HG03354 (cell line): ENCODE data around the gene KIF13A.
"Not testable (repeated sequence)": the region's sequence is repeated elsewhere in the genome, so short reads cannot be mapped to it uniquely, and the experiment has no call there.

Source experiments
- ATAC-seq: cut with Tn5 transposase; IDR thresholded peaks from one replicate; pipeline ENCODE4 v1.9.1; 2021; ENCODE audit warnings: mild to moderate bottlenecking; ENCODE audit not compliant: unreplicated experiment, poor library complexity, severe bottlenecking

The KIF13A gene

DNA sequence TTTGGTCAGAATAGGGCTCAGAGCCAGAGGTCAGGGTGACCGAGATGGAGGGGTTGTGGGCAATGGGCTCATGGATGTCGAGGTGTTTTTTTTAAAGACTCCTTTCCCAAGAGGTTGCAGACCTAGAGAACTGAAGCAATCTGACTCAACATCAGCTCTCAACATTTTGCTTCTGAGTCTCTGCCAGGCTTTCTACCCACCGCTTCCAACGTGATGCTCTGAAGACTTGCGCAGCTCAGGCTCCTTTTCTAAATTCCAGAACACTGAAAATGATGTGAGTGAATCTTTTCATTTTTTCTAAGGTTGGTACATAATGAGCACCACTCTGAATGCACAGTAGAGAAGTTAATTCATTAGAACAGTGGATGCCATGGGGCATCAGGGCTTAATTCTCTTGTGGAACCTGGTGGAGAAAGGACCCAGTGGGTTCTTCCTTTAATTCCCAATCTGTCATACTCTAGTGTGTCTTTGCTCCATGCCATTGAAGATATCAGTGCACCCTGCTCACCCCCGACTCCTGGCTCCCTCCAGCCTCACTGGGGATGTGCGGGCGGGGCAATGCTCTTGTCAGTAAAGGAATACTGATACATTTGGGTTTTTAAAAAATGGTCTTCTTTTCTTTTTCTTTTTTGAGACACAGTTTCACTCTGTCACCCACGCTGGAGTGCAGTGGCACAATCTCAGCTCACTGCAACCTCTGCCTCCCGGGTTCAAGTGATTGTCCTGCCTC lies 17.0 kb upstream of the KIF13A start:
- no peak for ATAC-seq

DNA sequence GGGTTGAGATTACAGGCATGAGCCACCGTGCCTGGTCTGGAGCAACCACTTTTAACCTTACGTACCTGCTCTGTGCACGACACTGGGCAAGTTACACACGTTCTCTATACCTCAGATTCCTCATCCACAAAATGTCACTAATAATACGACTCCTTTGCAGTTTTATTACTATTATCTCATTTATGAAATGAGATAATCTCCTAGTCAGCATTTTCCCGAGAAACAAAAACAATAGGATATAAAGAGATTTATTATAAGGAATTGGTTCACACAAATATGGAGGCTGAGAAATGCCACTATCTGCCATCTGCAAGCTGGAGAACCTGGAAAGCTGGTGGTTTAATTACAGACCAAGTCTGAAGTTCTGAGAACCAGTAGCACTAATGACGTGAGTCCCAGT lies 12.0 kb upstream of the KIF13A start:
- ATAC-seq = no peak

DNA sequence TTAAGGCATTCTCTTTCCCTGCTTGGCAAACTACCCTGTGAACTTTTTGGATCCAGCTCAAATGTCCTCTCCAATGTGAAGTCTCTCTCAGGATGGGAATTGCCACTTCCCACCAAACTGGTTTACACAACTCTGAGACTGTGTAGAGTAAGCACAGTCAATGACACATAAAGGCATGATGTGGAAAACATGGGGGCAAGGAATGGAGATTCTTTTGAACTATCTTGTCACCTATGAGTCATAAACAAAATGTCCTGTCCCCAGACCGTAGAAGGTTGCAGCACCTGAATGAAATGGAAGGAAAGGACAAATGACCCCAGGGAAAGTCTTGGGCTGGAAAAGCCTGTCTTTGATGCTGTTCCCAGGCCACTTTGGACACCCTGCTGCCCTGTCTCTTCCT lies 11.0 kb upstream of the KIF13A start:
- ATAC-seq = no peak

DNA sequence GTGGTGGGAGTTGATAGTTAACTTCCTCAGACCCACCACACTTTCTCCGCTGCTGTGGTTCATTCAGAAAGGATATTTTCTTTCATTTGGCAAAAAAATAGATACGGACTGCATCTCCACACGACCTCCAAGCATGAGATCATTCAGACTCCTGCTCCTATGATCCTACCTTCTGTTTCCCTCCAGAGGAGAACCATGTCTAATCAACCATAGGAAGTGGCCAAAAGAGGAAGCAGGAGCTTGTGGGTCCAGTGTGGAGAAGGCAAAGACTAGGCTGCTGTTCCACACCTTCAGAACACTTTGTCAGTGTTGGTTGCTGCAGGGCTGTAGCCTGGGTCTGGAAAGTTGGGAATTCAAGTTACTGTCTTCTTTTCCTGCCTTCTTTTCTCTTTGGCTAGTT lies 10.6 kb upstream of the KIF13A start:
- ATAC-seq = no peak

DNA sequence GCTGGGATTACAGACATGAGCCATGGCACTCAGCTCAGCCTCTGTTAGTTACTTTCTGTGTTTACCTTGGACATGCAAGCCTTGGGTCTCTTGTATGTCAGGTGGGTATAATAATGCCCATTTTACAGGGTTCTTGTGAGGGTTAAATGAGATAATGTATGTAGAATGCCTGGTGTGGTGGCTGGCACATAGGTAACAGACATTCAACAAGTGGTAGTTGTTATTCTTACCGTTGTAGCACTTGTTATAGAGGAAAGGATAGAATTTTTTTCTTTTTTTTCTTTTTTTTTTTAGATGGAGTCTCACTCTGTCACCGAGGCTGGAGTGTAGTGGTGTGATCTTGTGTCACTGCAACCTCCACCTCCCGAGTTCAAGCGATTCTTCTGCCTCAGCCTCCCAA lies 8.0 kb upstream of the KIF13A start:
- no peak for ATAC-seq

DNA sequence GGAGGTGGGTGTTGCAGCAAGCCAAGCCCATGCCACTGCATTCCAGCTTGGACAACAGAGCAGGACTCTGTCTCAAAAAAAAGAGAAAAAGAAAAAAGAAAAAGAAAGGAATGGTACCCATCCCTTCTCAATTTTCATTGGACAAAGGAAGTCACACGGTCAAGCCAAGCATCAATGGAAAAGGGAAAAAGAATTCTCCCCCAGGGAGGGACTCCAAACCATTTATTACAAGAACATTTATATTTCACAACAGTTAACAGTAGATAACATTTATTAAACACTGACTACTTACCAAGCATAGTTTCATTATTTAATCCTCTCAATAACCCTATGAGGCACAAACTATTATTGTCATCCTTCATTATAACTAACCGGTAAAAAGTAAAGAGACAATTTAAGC lies 6.6 kb upstream of the KIF13A start:
- no peak for ATAC-seq

DNA sequence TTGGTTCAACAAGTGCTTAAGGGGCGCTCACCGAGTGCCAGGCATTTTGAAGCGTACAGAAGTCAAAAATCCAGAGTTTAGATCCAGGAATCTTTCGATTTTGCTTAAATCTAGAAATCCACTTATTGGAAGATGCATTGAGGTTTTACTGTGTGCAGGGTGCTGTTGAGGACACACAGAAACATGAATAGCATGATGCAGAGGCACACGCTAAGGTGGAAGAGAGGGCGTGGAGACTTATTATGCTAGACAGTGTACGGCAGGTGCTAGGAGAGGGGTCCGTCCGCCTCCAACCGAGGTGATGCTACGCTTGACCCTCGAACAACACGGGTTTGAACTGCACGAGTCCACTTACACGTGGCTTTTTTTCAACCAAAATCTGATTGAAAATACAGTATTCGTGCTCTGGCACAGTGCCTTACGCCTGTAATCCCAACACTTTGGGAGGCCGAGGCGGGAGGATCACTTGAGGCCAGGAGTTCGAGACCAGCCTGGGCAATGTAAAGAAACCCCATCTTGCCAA lies 1.0 kb upstream of the KIF13A start:
- ATAC-seq = no peak

DNA sequence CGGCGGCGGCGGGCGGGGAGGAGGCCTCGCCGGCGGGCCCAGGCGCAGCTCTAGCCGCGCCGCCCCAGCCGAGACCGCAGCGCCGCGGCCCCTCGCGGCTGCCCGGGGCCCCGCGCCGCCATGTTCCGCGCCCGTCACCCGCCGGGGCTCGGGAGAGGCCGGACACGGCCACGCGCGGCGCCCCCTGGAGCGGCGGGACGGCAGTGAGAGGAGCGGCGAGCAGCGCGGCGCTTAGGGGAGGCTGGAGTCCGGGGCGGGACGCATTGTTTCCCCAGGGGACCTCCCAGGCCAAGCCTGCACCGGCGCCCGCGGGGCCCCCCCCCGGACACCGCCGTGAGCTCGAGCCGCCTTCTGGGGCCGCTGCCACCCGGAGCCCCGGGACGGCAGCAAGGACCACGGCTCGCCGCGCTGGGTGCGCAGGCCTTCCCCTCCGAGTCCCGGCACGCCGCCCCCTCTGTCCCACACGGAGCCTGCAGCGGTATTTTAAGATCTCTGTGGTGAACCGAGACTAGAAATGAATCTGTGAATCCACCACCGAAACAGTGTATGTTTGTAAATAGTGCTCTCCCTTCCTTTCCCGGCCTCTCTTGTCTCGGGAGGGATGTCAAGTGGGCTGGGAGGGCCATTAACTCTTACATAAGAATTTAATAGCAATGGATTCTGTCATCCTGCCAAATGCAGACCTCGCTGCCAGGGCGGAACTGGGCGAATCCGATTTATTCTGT lies 424 bp upstream of the KIF13A start:
- peak; percentile 77 for ATAC-seq

DNA sequence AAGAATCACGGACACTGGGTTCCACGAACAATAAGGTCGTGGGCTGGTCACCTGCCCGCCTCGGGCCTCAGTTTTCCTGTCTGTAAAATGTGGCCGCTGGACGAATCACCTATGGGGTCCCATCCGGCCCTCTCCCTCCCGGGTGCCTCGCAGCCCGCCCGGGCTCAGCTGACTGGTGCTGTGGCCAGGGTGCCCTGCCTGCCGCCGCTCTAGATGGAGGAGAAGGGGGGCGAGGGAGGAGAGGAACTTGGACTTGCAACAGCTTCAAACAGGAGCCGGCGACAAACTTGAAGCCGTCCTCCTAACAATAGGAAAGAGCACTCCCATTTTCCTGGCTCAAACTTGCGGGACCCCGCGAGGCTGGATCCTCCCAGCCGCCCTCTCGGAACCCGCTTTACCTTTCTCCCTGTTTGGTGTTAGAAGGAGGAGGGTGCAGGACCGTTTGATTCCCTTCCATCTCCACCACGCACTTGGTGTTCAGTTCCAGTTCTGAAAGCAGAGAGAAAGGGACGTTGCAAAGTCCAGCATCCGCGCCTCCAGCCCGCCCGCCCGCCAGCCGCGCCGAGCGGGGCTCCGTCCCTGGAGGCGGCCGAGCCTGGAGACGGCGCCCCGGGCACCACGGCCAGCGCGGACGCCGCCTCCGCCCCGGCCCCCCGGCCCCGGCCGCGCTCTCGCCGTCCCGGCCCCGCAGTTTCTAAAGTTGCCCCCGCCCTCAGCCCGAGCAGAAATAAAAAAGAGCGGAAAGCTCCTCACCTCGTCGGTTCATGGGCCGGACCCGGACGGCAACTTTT lies 584 bp downstream of the KIF13A start:
- peak; percentile 30 for ATAC-seq

DNA sequence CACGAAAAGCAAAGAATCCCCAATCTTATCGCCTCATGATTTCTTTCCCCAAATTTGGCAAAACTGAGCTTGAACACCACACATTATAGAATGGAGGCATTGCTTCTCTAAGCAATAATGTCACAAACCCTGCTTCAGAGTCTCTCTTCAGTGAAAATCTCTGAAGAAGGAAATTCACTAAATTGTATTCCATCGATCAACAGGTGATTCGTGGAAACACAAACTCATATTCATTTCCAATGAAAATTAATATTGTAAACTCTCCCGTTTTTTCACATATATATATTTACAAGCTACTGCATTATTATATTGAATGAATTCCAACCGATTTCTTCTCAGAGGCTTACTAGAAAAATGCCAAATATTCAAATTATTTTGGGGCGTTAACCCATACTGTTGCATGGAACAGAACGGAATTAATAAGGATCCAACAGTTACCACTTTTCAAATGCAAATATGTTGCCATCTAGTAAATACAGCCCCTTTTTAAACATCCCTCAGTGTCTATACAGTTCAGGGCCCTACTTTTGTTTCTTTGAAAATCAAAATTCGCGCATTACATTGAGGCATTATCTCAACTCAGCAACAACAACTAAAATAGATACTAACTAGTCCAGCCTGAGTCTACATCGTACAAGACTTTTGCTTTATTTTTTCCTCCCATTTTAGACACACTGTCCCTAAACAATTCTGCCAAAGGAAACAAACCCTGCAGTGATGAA lies 1.3 kb downstream of the KIF13A start:
- no peak for ATAC-seq

DNA sequence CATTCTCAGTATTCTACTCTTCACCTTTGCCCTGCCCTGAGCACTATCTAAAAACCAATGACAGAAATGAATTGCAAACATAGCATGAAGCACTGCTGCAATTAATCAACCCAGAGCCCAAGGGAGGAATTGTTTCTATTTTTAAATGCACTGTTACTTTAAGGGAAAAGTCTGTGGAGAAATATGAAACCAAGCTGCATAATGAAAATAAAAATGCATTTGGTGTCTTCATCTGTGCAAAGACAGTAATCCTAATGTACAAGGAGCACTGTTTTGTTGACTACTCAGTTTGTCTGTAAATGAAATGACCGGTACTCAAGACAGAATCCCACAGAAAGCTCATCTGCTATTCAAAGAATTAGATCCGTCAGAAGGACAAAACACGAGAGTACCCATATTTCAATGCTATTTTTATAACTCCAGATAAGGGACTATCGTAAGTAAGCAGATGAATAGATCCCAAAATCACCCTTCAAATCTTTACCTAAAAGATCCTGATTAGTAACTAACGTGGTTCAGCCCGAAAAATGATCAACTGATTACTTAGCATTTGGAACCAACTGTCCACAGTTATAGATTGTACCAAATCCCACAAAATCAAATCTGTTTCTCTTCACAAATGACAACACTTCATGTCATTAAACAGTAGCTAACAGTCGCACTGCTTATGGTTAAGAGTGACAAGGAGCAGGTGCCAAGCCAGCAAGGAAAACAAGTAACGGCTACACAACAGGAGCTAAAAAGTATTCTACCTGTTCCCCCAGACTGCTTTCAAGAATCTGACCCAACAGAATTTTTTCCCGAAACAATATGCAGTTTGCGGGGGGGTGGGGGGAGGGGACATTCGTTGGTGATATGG lies 2.4 kb downstream of the KIF13A start:
- no peak for ATAC-seq

DNA sequence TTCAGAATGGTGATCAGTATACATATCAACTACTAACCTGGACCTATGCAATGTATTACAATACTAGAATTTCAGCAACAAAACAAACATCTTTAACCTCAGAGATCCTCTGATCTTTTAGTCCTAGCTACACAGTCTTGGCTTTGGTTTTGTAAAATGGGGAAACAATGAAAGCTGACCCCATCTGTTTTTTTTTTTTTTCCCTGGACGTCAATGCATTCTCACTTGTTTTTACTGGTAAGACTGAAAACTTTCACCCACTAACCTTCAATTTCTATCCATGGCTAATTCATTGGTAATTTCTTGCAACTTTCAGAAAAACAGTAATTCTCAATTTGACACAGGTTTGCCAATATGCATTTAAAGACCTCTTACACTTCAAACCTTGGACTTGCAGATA lies 3.0 kb downstream of the KIF13A start:
- ATAC-seq = no peak

DNA sequence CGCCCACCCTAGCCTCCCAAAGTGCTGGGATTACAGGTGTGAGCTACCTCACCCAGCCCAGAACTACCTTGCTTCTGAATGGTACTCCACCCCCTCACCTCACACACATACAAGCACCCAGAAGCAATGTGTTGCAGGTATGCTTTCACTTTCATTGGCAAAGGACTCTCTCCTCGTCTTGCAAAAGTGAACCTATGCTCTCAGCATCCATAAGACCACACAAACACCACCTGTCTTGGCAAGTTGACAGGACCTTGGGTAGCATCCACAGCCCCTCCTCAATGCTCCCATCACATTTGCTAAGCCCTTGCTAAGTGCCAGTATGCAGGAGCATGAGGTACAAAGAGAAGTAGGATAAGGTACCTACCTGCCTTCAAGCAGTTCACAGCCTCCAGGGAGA lies 3.7 kb downstream of the KIF13A start:
- ATAC-seq = no peak

DNA sequence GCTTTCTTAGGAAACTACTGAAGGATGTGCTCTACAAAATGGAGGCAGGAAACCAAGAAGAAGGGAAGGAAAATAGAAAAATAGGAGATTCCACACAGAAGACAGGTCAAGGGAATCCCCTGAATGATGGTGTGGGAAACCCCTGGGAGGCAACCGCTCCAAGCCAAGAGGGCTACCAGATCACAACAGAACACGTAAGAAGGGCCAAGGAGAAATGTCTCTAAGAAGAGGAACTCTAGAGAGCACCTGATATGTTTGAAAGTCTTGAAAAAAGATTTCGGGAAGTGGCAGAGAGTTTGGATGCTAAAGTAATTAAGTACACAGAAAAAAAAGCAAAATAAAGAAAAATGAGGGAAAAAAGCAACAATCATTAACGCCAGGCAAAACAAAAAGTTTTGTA lies 7.1 kb downstream of the KIF13A start:
- ATAC-seq = no peak

DNA sequence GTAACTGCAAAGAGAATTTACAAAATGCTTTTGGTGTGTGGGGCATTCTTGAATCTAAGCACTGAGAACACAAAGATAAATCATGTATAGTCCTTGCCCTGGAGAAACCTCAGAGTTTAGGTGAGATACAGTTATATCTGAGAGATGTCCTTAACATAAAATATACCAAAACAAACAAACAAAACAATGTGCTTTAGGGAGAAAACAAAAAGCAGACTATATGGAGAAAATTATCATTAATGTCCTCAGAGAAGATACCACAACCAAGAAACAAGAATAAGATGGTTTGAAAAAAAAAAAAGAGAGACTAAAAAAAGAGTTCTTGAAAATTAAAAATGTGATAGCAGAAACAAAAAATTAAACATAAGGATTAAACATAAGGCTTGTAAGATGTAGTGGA lies 8.0 kb downstream of the KIF13A start:
- no peak for ATAC-seq

DNA sequence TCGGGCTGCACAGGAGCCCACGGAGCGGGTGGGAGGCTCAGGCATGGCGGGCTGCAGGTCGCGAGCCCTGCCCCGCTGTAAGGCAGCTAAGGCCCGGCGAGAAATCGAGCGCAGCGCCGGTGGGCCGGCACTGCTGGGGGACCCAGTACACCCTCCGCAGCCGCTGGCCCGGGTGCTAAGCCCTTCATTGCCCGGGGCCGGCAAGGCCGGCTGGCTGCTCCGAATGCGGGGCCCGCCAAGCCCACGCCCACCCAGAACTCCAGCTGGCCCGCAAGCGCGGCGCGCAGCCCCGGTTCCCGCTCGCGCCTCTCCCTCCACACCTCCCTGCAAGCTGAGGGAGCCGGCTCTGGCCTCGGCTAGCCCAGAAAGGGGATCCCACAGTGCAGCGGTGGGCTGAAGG lies 11.2 kb downstream of the KIF13A start:
- ATAC-seq = not testable (repeated sequence)

DNA sequence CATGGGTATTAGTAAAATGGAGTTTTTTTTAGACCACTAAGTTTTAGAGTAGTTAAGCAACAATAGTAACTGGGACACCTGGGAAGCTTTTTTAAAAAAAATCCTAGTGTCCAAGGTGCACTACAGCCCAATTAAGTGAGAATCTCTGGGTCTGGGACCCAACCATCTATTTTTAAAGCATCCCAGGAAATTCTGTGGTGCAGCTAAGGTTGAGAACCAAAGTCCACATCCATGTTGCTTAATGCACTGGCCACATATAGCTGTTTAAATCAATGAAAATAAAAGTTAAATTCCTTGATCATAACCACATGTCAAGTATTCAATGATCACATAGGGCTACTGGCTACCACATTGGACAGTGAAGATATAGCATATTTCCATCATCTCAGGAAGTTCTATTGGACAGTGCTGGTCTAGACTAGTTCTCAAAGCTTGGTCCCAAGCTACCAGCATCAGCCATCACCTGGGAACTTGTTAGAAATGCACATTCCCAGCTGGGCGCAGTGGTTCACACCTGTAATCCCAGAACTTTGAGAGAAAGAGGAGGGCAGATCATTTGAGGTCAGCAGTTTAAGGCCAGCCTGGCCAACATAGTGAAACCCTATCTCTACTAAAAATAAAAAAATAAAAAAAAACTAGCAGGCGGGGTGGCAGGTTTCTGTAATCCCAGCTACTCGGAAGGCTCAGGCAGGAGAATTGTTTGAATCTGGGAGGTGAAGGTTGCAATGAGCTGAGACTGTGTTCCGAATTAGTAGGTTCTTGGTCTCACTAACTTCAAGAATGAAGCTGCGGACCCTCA lies 12.7 kb downstream of the KIF13A start:
- ATAC-seq = no peak

DNA sequence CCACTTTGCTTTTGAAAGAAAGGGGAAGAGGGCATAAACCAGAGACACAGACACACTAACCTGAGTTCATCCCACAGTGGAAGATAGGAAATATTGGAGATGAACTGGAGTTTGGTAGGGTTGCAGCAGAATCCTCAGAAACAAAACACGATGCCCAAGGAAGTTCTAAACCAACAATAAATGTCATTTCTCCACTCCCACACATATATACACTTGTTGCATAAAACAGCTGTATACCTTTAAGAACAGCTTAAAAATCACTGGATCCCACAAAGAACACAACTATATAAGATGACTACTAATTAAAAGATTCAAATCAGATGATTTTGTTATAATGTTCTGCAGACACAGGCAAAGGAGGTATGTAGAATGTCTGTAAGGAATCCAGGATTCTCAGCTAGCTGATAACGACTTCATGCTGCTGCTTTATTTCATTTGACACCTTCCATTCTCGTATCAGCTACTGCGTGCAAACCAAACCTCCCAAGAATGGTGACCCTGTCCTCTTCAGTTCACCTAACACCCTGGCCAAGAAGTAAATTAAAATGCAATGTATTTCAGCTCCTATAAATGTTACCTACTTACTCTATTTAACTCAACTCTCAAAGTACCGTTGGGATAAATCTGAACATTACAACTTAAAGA lies 14.3 kb downstream of the KIF13A start:
- no peak for ATAC-seq
